ENCODE measurements around the gene MAGI1.
"Not testable (repeated sequence)": the region's sequence is repeated elsewhere in the genome, so short reads cannot be mapped to it uniquely, and the experiment has no call there.

Gene MAGI1

GRCh38 chr3:65869798-65870197 is 168.9 kb downstream of the MAGI1 start:
- no peak for TF ChIP-seq CTCF (IDR thresholded peaks at IDR 0.05; ENCODE audit: low read depth, low read length)
- DNase-seq (ENCODE audit: extremely low read depth, low read depth): no peak

GRCh38 chr3:65867463-65868210 is 171.1 kb downstream of the MAGI1 start:
- no peak for DNase-seq (ENCODE audit: extremely low read depth, low read depth)
- no peak for TF ChIP-seq CTCF (IDR thresholded peaks at IDR 0.05; ENCODE audit: low read depth, low read length)

- DNase-seq (ENCODE audit: extremely low read depth, low read depth): no peak
- TF ChIP-seq CTCF (IDR thresholded peaks at IDR 0.05; ENCODE audit: low read depth, low read length): no peak
Observed at GRCh38 chr3:65864357-65864904, 174.3 kb downstream of the MAGI1 start.

GRCh38 chr3:65861718-65862117 is 177.0 kb downstream of the MAGI1 start:
- no peak for DNase-seq (ENCODE audit: extremely low read depth, low read depth)
- no peak for TF ChIP-seq CTCF (IDR thresholded peaks at IDR 0.05; ENCODE audit: low read depth, low read length)

GRCh38 chr3:65859612-65860011 is 179.1 kb downstream of the MAGI1 start:
- DNase-seq (ENCODE audit: extremely low read depth, low read depth): not testable (repeated sequence)

GRCh38 chr3:65858749-65859148 is 180.0 kb downstream of the MAGI1 start:
- DNase-seq (ENCODE audit: extremely low read depth, low read depth): no peak
- TF ChIP-seq CTCF (IDR thresholded peaks at IDR 0.05; ENCODE audit: low read depth, low read length): no peak

- no peak for TF ChIP-seq CTCF (IDR thresholded peaks at IDR 0.05; ENCODE audit: low read depth, low read length)
- DNase-seq (ENCODE audit: extremely low read depth, low read depth): no peak
Observed at GRCh38 chr3:65857327-65857726, 181.4 kb downstream of the MAGI1 start.

GRCh38 chr3:65856907-65857306 is 181.8 kb downstream of the MAGI1 start:
- DNase-seq (ENCODE audit: extremely low read depth, low read depth): no peak
- no peak for TF ChIP-seq CTCF (IDR thresholded peaks at IDR 0.05; ENCODE audit: low read depth, low read length)
